Measurements from ENCODE around the gene ERCC4. TPM values are rescaled to one million over a fixed set of nuclear protein-coding genes. Genes with fewer than 3 reads are reported as not detected.

ERCC4 gene
- total and polyA plus RNA-seq, 9 donors: 2.8 to 21.4 (median 14.0) TPM

DNA sequence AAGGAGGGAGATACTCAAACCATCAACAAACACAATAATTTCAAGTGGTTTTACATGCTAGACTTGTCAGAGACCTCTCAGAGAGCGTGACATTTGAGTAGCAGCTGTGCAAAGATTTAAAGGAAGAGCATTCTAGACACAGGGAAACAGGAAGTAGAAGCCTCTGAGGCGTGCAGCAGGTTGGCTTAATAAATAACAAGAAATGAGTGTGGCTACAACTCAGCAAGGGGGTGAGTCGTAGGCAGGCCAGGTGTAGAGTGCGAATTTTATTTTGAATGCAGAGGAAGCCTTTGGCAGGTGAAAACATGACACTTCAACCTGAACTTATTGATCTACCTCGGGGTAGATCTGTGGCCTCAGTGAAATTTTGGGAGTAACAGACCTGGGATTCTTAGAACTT lies 78.0 kb downstream of the ERCC4 start:
- H3K27ac ChIP-seq: no peak overlapping the region
- TF ChIP-seq, protein P1, sequence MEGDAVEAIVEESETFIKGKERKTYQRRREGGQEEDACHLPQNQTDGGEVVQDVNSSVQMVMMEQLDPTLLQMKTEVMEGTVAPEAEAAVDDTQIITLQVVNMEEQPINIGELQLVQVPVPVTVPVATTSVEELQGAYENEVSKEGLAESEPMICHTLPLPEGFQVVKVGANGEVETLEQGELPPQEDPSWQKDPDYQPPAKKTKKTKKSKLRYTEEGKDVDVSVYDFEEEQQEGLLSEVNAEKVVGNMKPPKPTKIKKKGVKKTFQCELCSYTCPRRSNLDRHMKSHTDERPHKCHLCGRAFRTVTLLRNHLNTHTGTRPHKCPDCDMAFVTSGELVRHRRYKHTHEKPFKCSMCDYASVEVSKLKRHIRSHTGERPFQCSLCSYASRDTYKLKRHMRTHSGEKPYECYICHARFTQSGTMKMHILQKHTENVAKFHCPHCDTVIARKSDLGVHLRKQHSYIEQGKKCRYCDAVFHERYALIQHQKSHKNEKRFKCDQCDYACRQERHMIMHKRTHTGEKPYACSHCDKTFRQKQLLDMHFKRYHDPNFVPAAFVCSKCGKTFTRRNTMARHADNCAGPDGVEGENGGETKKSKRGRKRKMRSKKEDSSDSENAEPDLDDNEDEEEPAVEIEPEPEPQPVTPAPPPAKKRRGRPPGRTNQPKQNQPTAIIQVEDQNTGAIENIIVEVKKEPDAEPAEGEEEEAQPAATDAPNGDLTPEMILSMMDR (IDR thresholded peaks at IDR 0.05): no peak
- no peak for TF ChIP-seq POLR2A (IDR thresholded peaks at IDR 0.05)
- no peak for TF ChIP-seq EP300 (IDR thresholded peaks at IDR 0.05)
- no peaks in the 10 kb centered on the region for H3K4me1 ChIP-seq (ENCODE audit: insufficient read depth)
- 82 to 91% (median 86%) methylated on average over 5 of the region's 5 CpGs for WGBS, 3 donors
- H3K36me3 ChIP-seq: no peaks in the 10 kb centered on the region
- H3K27me3 ChIP-seq: no peaks in the 10 kb centered on the region
- no peak overlapping the region for H3K4me3 ChIP-seq
- no peak for DNase-seq
- intact Hi-C loops (cut with DNase I): no loop called here
- H3K9me3 ChIP-seq: no peaks in the 10 kb centered on the region

DNA sequence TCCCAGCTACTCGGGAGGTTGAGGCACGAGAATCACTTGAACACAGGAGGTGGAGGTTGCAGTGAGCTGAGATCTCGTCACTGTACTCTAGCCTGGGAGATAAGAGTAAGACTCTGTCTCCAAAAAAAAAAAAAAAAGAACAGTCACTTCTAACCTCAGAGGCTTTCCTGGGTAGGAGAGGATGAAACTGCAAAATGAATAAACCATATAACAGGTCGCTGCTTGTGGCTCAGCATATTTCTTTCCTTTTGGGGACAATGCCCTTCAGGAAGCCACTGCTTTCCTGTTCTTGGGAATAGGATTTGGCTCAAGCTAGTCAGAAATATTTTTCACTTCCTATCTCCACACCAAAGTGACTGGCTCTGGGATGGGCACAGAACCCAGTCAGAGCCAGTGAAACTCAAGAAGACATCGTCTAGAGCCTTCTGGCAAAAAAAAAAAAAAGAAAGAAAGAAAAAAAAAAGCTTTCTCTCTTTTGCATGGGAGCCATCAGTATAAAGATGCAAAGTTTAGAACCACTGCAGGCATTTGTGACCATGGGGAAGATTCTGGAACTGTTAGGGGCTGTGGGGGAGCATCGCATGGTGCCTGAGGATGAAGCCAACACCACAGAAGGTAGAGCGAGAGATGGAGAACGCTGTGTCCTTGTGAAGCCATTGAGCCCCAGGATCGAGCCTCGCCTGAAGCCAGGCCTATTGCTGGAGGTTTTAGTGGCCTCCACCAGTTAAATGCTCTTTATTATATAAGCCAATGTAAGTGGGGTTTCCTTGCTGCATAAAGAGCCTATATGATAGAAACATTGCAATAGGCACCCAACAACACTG lies 79.3 kb downstream of the ERCC4 start:
- H3K36me3 ChIP-seq: no peaks in the 10 kb centered on the region
- no peak overlapping the region for H3K27ac ChIP-seq
- intact Hi-C loops (cut with DNase I): no loop called here
- H3K9me3 ChIP-seq: no peaks in the 10 kb centered on the region
- no peak for DNase-seq
- H3K4me1 ChIP-seq (ENCODE audit: insufficient read depth): peaks cover 1% of the 10 kb centered on the region
- no peaks in the 10 kb centered on the region for H3K27me3 ChIP-seq
- WGBS, 3 donors: 83 to 84% (median 83%) methylated on average over 10 of the region's 10 CpGs
- no peak overlapping the region for H3K4me3 ChIP-seq
- TF ChIP-seq, protein P1 (IDR thresholded peaks at IDR 0.05): no peak
- TF ChIP-seq POLR2A (IDR thresholded peaks at IDR 0.05) (no peak), EP300 (IDR thresholded peaks at IDR 0.05) (no peak)

DNA sequence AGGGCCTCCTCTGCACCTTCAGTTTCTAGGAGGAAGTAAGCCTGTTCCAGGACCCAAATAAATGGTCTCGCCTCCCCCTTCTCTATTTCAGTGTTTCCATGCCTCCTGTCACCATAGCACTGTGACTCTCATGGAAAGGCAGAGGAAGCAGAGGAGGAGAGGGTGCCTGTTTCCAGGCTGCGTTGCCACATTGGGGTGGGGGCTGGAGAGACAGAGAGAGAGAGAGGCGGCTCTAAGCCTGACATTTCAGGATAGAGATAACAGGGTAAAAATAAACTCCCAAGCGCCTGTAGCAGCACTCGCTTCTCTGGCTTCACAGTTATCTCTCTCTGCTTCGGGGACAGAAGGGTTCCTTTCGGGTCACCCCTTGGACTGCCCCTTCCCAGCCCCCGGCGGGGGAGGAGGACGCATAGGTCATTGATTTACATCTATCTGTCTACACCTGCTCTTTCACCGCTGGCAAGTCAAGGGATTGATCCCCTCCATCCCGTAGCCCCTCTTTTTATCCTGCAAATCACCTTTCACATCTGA lies 80.0 kb downstream of the ERCC4 start:
- H3K27ac ChIP-seq: no peak overlapping the region
- no peak for TF ChIP-seq EP300 (IDR thresholded peaks at IDR 0.05)
- TF ChIP-seq, protein P1 (IDR thresholded peaks at IDR 0.05): no peak
- no peak for TF ChIP-seq POLR2A (IDR thresholded peaks at IDR 0.05)
- H3K4me1 ChIP-seq (ENCODE audit: insufficient read depth): peaks cover 1% of the 10 kb centered on the region
- intact Hi-C loops (cut with DNase I): no loop called here
- no peaks in the 10 kb centered on the region for H3K9me3 ChIP-seq
- H3K4me3 ChIP-seq: no peak overlapping the region
- WGBS, 3 donors: 27 to 31% (median 30%) methylated on average over 12 of the region's 12 CpGs
- no peak for DNase-seq
- no peaks in the 10 kb centered on the region for H3K36me3 ChIP-seq
- H3K27me3 ChIP-seq: no peaks in the 10 kb centered on the region

DNA sequence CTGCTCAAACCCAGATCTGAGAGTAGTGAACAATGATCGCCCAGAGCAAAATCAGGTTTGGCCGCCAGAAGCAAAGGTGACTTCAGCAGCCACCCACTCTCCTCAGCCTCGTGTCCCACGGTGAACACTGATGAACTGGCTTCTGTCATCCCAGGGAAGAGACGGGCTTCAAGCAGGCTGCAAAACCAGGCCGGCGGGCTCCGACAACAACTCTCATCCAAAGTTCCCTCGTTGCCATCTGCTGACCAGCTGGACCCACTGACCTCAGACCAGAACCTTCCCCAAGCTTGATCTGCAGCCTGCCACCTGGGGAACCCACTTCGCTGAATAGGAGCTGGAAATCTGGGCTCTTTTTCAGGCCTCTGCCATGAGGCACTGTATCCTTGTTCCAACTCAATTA lies 81.6 kb downstream of the ERCC4 start:
- intact Hi-C loops (cut with DNase I): no loop called here
- Histone ChIP-seq H3K9me3 (no peaks in the 10 kb centered on the region), H3K27ac (no peak overlapping the region), H3K4me1 (ENCODE audit: insufficient read depth) (peaks cover 1% of the 10 kb centered on the region), H3K27me3 (no peaks in the 10 kb centered on the region), H3K36me3 (no peaks in the 10 kb centered on the region), H3K4me3 (no peak overlapping the region)
- WGBS, 3 donors: 93 to 95% (median 94%) methylated on average over 10 of the region's 10 CpGs
- TF ChIP-seq, protein P1 (IDR thresholded peaks at IDR 0.05): no peak
- TF ChIP-seq POLR2A (IDR thresholded peaks at IDR 0.05) (no peak), EP300 (IDR thresholded peaks at IDR 0.05) (no peak)
- no peak for DNase-seq

Other genes with a start within 250 kb of the ERCC4 start
- gene MRTFB, start 151.2 kb downstream of the ERCC4 start, total RNA-seq: 10 to 100 TPM; 16.3 to 45.6 (median 37.0) TPM
- gene MRTFB, start 151.2 kb downstream of the ERCC4 start, polyA plus RNA-seq: 10 to 100 TPM in 1 of 2 donors, 1 to 10 TPM in 1; 7.2 to 18.5 TPM

Measured in ovary (tissue), 9 donors.